Stimulated activated CD8-positive, alpha-beta memory T cell treated with anti-CD3 and anti-CD28 coated beads, Interleukin-15, amount 100 ng/mL, for 48 hours (primary cell): Measurements from ENCODE around the gene FDX1.

ENCODE experiments used
- DNase-seq, 2 donors: peaks; one replicate each; pipeline ENCODE4 v3.0.0-alpha.2; 2020; ENCODE audit warnings: low read depth in 2 of 2

The FDX1 gene

DNA sequence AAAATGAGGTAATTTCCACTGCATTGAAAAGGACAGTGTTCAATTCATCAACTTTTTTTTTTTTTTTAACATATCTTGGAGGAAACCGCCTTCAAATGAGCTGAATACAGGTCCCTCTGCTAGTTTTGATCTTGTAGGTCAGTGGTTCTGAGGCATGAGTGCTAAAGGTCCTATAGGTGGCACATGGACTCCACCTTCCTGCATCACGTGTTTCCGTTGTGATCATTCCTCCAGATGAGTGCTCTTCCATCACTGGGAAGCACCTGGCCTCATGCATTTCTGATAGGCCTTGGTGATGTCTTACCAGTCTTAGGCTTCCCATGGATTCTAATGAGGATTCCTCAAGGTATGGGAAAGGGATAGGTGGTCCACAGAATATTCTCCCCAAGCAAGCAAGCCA is 37.8 kb downstream of the FDX1 start:
- DNase-seq = no peak

DNA sequence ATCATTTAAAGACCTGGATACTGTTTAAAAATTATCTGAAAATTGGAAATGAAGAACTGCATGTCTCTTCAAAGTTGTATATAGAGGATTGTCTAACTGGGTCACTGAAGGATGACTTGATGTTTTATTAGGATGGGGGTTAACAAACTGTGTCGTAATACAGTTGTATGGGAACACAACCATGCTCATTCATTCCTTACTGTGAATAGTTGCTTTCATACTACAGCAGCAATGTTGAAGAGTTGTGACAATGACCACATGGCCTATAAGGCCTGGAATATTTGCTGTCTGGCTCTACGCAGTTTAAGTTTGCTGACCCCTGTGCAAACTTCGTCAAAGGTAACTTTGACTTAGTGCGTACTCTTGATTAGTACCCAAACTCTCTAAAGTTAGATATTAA is 38.4 kb downstream of the FDX1 start:
- DNase-seq = no peak

DNA sequence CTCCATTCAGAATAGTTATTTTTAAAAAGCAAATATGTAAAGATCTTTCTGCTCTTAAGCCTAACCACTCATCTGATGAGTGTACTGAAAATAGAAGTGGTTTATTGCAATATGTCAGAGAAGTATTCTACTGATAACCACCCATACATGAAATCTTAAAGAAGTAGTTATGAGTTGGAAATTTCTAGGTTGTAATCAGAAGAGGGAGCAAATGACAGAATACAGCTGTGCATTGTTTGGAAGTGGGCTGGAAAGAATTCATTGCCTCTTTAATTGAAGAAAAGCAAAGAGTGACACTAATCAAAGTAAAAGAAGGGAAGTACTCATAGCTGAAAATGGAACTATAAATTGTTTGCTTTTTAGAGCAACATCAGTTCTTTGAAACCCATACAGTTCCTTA is 39.4 kb downstream of the FDX1 start:
- no peak for DNase-seq

DNA sequence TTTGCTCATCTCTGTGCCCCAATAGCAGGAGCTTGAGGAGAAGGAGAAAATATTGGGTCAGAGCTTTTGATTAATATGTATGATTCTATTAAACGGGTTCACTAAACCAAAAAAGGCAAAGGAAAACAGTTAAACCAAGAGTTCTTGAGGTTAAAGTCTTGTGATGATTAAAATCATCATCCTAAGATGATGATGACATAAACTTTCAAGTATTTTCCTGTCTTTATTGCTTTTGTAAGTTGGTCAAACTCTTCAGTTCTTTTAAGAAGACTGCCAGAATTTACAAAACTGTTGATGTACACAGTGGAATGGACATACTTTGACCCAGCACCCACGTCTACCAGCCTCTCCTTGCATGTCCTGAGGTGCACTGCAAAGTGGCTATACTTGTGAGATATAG is 41.0 kb downstream of the FDX1 start:
- no peak for DNase-seq

DNA sequence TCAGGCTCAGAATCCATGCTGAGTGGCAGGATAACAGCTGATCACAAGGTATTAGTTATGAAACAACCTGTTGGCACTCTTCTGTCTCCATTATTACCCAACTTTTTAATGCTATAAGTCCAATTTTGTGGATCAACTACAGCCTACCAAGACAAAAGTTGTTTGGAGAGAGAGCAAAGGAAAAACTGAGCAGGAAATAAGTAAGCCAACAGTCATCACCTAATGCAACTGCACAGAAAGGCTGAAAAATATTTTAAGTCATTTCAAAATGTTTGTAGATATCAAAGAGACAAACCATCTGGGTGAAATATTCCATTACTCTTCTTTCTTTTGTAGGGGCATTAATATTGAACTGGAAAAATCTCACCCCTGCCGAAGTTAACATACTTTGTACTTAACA is 41.6 kb downstream of the FDX1 start:
- DNase-seq = no peak

DNA sequence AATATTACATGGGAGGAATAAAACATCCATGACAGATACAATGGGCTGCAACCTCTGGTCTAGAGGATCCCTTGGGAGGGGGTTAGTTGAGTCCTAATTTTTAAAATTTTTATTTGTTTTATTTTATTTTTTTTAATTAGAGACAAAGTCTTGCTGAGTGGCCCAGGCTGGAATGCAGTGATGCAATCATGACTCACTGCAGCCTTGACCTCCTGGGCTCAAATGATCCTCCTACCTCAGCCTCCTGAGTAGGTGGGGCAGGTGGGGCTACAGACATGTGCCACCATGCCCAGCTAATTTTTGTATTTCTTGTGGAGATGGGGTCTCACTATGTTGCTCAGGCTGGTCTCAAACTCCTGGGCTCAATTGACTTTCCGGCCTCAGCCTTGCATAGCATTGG is 43.1 kb downstream of the FDX1 start:
- DNase-seq = no peak

DNA sequence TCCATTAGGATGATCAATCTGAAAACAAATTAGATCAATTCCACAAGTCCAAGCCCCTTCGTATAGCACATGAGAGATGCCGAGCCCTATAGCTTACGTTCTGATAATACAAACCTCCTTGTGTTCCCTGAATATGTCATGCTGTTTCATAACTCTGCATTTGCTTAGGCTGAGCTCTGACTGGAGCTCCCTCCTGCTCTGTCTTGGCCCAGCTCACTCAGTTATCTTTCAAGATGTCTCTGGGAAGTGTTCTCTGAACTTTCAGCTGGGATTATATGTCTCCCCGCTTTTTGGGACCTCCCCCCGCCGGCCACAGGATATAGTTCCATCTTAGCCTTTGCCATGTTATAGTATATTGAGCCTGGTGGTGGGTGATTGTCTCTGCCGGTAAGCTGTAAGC is 44.0 kb downstream of the FDX1 start:
- DNase-seq = no peak

DNA sequence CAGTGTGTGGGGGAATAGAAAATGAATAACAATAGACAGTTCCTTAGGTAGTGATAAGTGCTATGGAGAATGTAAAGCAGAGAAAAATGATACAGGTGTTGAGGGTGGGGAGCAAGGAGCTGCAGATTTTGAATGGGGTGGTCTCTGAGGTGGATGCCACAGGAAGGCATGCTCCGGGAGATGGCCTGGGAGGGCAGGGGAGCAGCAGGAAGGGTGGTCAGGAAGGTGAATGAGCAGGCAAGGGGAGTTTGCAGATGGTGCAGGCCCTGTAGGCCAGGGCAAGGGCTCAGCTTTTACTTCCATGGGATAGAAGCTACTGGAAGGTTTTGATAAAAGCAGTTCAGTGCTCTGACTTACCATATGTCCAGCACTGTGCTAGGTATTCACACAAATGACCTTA is 44.8 kb downstream of the FDX1 start:
- DNase-seq = no peak

DNA sequence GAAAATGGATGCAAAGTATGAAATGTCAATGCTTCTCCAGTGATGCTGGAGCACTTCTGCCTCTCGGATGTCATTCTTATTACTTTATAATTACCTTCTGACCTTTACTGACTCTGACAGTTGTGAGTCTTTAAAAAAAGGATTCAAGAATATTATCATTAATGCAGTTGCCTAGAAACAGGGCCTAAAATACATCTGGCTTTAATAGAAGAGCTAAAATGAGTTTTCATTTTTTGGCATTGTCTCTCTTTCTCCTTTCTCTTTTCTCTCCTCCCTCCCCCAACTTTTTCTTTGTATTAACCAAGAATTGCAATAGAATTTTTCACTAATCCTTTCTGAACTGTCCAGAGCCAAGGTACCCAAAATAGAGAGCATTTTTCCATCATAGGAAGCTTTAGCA is 45.9 kb downstream of the FDX1 start:
- no peak for DNase-seq

DNA sequence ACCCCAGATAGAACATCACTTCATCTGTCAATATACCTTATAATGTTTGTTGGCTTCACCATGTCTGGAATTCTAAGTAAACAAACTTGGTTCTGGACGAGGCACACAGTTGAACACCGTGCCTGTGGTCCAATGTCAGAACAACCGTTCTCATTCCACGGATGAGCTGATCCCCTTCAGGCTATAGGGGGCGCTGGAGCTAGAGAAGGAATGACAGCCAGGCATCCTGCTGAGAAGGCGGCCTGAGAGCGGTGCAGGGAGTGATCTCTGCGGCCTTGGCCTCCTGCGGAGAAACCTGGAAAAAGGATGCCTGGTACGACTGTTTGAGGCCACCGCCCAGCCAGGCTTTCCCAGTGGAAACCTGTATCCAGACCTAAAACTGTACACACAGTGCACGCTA is 48.7 kb downstream of the FDX1 start:
- DNase-seq = no peak

DNA sequence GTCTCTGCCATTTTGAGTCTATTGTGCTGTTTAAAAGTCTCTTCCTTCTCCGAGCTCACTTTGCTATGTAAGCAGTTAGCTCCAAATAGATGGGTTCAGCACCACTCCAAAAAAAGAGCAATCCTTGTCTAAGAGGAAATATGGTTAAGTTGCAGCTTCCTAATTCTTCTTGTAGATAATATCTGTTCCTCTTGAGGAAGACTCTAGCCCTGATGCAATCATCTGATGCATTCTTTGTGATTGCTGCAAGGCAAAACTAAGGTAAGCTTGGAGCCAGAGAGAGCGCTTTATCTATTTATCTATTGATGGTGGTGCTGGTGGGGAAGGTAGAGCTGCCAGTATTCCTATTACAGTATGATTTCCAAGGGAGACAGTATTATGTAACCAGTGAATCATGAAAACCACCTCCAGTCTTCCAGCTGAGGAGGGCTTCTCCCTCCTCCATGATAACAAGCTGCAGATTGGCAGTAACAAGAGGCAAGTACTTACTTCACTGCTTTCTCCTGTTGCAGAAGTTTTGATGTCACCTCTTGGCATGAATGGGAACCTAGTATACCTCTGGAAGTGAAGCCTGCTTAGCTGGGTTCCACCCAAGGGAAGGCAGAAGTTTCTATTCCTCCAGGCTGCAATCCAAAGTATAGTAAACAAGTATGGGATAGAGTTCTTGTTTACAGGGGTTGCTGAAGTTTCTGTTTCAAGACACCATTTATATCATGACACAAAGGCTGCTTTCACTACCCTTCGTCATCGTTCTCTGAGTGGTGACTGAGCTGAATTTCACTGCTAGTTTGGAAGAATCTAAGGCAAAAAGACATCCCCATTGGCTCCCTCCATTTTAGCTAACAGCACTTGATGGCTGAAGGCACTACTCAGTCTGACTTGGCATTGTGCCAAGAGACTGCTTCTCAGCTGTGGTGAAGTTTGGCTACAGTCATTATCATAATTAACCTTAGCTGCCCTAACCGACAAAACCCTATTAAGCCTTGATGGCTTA is 49.7 kb downstream of the FDX1 start:
- no peak for DNase-seq

DNA sequence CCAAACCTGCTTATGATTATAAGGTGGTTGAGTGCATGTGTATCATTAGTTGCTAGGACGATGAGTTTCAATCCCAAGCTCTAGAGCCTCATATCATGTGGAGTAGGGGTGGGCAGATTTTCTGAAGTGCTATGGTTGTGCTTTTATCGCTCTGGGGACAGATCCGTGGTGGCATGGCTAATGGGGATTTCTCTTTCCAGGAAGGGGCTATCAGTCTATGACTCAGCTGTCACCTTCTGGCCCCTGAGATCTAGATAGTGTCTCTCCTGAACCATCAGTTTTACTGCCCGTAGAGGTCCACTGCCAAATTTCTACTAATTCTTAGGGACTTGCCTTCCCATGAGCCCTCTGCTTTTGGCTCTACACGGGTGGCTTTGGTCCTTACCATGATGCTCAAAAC is 51.8 kb downstream of the FDX1 start:
- no peak for DNase-seq

DNA sequence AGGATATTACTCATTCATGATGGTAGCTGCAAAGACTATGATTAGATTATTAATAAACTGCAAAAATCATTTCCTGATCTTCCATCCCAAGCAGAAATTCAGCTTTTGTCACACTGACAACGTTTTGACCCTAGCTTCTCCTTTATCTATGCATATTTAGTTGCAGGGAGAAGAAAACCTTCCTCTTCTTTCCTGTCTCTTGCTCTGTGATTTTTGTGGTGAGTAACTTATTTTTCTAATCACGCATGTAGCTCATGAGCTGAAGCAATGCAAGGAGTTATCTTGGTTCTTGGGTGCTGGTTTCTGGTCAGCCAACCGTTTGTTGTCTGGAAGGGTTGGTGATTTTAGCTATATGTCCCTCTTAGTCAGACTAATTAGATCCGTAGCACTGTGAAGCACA is 56.4 kb downstream of the FDX1 start:
- DNase-seq = no peak

DNA sequence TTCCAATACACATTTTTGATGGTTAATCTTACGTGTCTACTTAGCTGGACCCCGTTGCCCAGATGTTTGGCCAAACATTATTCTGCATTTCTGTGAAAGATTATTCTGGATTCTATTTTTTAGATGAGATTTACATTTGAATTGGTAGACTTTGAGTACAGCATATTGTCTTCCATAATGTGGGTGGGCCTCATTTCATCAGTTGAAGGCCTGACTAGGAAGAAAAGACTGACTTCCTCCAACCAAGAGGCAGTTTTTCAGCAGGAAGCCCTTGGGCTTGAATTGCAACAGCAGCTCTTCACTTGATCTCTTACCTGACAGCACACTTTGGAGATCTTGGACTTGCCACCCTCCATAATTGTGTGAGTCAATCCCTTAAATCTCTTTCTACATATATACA is 58.7 kb downstream of the FDX1 start:
- no peak for DNase-seq

DNA sequence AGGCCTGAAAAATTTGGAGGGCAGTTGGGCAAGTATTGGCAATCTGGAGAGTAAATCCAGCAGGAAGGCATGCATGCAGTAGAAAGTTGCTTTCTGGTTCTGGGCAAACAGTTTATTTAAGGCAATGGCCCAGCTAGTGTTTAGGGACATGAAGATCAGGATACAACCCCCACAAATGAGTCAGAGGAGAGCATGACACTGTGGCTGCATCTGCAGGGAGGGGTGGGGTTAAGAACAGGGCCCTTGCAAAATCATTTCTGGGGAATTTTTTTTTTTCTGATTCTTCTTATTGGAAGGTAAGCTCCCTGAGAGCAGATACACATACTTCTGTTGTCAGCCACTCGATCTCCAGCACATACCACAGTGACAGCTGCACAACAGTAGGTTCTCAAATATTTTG is 61.1 kb downstream of the FDX1 start:
- DNase-seq = no peak

DNA sequence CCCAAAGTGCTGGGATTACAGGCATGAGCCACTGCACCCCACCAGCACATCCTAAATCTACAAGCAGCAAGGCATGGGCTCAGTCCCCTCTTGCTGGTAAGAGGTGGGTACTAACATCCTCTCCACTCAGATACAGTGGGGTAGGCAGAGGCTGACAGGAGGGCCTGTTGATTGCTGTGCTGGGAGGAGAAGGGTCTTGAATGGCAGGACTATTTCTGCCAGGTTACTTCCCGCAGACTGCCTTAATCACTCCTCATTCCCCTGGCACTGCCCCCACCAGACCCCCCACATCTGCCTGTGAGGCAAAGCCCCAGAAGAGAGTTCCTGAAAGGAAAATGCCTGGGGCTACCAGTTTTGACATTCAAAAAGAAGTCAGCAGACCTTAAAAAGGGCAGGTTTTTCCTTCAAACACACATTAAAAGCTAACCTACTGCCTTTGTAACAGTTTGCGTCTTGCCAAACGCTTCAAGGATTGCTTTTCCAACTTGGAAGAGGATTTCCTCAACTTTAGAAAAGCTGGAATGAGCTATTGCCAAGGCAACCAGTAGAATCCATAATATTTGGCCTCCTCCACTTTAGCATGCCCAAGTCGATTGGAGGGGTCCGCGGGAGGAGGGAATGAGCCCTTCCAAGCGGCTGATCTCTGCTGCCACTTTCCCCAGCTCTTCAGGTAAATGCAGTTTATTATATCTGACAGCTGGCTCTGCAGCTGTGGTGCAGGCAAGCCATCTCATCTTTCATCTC is 62.0 kb downstream of the FDX1 start:
- DNase-seq = no peak

DNA sequence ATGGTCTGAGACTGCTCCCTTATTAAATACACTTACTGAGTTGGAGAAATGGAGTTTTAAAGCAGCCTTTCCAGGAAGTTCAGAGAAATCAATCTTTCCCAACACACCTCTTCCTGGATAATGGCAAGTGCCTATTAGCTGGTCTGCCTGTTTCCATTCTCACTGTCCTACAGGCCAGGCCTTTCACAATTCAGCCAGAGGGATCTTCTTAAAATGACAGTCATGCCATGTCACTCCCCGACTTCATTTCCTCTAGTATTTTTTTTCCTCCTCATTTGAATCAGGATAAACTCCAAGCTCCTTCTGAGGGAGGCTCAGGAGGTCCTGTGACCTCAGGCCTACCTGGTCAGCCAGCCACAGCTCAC is 62.6 kb downstream of the FDX1 start:
- DNase-seq = no peak

DNA sequence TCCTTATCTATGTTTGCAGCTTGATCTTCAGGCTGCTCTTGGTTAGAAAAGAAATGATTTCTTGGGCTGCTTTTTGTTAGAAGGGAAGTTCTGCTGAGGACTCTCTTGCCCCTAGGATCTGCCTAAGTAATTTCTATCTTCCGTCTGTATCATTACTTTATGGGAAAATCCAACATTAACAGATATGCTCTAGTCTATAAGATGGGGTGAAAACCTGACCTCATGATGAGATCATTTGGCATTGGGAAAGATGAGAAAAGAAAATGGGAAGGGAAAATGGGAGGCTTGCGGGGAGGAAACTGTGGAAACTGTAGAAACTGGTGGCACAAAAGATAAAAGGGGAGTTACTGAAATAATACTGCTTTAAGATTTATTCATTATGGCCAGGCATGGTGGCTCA is 63.6 kb downstream of the FDX1 start:
- no peak for DNase-seq

DNA sequence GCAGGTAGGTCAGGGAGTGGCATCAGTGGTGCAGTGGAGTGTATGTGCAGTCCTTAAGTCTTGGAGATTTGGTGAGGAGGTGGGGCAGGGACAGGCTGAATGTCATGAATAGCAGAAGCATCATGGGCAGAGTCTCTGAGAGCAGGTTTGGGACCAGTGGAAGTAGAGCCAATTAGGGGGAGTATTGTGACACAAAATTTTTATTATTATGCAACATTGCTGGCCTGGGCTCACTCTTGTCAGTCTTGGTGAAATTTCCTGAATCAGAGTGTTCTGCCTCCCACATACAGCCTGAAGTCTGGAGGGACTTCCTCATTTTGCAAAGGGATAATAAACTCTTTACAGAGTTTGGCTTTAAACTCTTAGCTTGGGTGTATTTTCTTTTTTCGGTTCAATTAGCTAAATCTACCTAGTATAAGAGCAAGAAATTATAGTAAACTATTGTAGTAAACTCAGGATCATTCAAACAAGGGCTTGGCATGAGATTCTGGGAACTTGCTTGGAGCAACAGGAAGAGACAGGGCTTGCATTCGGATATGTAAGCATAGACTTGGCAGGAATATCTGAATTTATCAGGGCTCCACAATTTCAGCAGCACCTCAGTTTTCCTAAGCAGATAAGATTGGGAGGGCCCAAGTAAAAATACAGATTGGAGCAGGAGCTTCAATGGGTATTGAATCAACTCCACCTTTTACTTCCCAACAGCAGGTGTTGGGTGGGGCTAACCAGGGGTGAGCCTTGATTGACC is 67.7 kb downstream of the FDX1 start:
- DNase-seq = no peak

DNA sequence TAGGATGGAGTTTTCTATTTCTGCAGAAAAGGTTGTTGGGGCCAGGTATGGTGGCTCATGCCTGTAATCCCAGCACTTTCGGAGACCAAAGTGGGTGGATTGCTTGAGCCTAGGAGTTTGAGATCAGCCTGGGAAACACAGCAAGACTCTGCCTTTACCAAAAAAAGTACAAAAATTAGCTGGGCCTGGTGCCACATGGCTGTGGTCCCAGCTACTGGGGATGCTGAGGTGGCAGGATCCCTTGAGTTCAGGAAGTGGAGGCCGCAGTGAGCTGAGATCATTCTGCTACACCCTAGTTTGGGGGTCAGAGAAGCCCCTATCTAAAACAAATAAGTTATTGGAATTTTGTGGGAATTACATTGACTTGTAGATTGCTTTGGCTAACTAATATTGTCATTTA is 71.7 kb downstream of the FDX1 start:
- no peak for DNase-seq

DNA sequence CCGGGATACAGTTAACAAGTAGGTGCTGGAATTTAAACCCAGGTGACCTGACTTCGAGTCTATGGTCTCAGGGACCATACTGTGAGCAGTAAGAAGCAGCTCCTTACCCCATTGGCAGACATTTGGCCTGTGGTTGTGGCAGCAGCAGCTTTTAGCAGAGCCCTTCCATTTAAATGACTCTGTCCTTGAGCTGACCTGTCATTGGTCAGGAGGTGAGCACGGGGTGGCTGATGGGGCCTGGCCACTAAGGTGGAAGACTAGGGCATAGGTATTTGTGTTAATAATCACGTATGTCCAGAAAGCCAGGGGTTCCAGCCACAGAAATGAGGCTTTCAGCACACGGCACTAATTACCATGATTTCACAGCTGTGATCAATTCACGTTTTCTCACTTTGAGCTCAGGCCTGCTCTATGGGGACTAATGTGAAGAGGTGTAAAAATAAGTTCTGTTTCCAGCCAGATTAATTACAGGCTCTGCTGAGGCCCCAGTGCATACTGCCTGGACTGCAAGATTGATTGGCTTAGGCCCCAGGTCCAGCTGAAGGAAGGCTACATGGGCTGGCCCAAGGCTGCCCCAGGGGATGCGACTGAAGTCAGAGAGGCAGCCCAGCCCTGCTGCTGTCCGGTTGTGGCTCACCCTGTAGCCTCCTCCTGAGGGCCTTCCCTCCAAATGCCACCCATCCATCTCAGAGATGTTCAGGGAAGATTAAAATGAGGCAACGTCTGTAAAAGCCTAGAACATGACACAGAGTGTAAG is 76.0 kb downstream of the FDX1 start:
- DNase-seq = no peak

DNA sequence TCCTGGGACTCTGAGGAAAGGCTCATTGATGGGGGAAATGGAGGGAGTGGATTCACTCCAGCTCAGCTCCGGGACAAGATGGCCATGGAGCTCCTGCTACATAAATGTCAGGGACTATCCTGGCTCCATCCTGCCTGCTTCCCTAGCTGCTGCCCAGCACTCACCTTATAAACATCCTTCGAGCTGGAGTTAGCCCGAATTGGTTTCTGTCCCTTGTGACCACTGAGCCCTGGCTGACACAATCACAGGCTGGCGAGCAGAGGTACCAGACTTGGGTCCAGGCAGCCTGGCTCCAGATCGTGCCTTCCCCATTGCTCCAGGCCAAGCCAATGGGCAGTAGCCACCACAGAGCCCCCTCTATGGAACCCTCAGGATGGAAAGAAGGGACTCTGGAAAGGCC is 77.6 kb downstream of the FDX1 start:
- no peak for DNase-seq
